Keratinocyte (primary cell): ENCODE data around the gene SLCO3A1.

Source experiments
- CTCF ChIP-seq, 3 experiments: IDR thresholded peaks in 1 of 3; conservative IDR thresholded peaks in 1 of 3; optimal IDR thresholded peaks in 1 of 3; 2 replicates in 2 of 3; 3 replicates in 1 of 3; pipeline versions ENCODE3 to v1.5.1; 2011; ENCODE audit warnings: low read length in 3 of 3, mild to moderate bottlenecking in 3 of 3, moderate library complexity in 2 of 3, control low read depth in 1 of 3, inconsistent platforms in 1 of 3; ENCODE audit not compliant: insufficient read depth in 2 of 3; ENCODE audit errors: extremely low read depth in 1 of 3
- EZH2 ChIP-seq: IDR thresholded peaks from one replicate; pipeline ENCODE4 v1.6.1; 2012; ENCODE audit warnings: inconsistent platforms, mild to moderate bottlenecking, low read length, moderate library complexity

GRCh38 chr15:92017882-92018534 lies 164.5 kb downstream of the SLCO3A1 start:
- TF ChIP-seq EZH2, result no peak
- no peak for TF ChIP-seq CTCF (optimal IDR thresholded peaks at IDR 0.05 in 1 of 3, IDR thresholded peaks at IDR 0.05 in 1 of 3, conservative IDR thresholded peaks at IDR 0.05 in 1 of 3; ENCODE audit: extremely low read depth in 1 of 3, insufficient read depth in 2 of 3, low read length in 3 of 3)
